H1 (cell line): Measurements from ENCODE around the gene DDN. TPM values are rescaled to one million over a fixed set of nuclear protein-coding genes. Genes with fewer than 3 reads are reported as not detected.

Experiments used
- CTCF ChIA-PET: fragments of 300-600 bp; sonication (Branson Sonifier 250); formaldehyde crosslinking; loops from one replicate; lab custom pipeline; 2021; ENCODE audit not compliant: partially characterized antibody; lab: Charles Lee
- POLR2A ChIA-PET: fragments of 300-600 bp; sonication (Branson Sonifier 250); formaldehyde crosslinking; loops from one replicate; lab custom pipeline; 2021; ENCODE audit warnings: inconsistent platforms; ENCODE audit not compliant: partially characterized antibody; lab: Charles Lee
- DNase-seq, 2 experiments: peaks; one replicate each; pipeline versions ENCODE4 v3.0.0 to v3.0.0-alpha.2; 2010 to 2022; ENCODE audit warnings: low spot score in 2 of 2, low read depth in 1 of 2, mixed read lengths in 1 of 2
- FAIRE-seq: peaks from 2 replicates; lab custom pipeline; 2011; peaks lifted over from hg19 to GRCh38; lab: Jason Lieb, UNC
- H2AFZ ChIP-seq: 2 replicates; pipeline ENCODE4 v1.8.1; 2012; ENCODE audit warnings: low read length, inconsistent platforms
- H2AK5ac ChIP-seq: 2 replicates; pipeline ENCODE4 v1.6.1; 2013; ENCODE audit warnings: low read depth, low read length
- H2BK120ac ChIP-seq: replicated peaks from 2 replicates; pipeline ENCODE3; 2013; ENCODE audit warnings: low read depth, low read length, inconsistent platforms
- H2BK12ac ChIP-seq: 2 replicates; pipeline ENCODE4 v1.6.1; 2013; ENCODE audit warnings: low read depth, low read length
- H2BK15ac ChIP-seq: 2 replicates; pipeline ENCODE4 v1.6.1; 2013; ENCODE audit warnings: low read length
- H2BK20ac ChIP-seq: 2 replicates; pipeline ENCODE4 v1.6.1; 2013; ENCODE audit warnings: low read length
- H2BK5ac ChIP-seq: 2 replicates; pipeline ENCODE4 v1.6.1; 2013; ENCODE audit warnings: low read depth, low read length
- H3K14ac ChIP-seq: 2 replicates; pipeline ENCODE4 v1.6.1; 2013; ENCODE audit warnings: inconsistent platforms; ENCODE audit not compliant: insufficient read length
- H3K18ac ChIP-seq: 2 replicates; pipeline ENCODE4 v1.6.1; 2013; ENCODE audit warnings: low read length; ENCODE audit errors: extremely low read depth
- H3K23ac ChIP-seq: 2 replicates; pipeline ENCODE4 v1.6.1; 2013; ENCODE audit warnings: inconsistent platforms; ENCODE audit not compliant: insufficient read length
- H3K23me2 ChIP-seq: 2 replicates; pipeline ENCODE4 v1.6.1; 2013; ENCODE audit warnings: low read depth, low read length
- H3K27ac ChIP-seq: 2 replicates; pipeline ENCODE4 v1.6.1; 2011; ENCODE audit warnings: low read depth, low read length, inconsistent platforms
- H3K27me3 ChIP-seq, 4 experiments: replicated peaks in 1 of 4; 1 replicate in 1 of 4; 2 replicates in 3 of 4; pipeline versions ENCODE4 v1.6.1 to v1.8.1; 2011 to 2013; ENCODE audit warnings: low read length in 3 of 4, mild to moderate bottlenecking in 3 of 4, inconsistent platforms in 2 of 4, mixed read lengths in 2 of 4, moderate library complexity in 1 of 4; ENCODE audit not compliant: control insufficient read depth in 3 of 4, insufficient read depth in 3 of 4; ENCODE audit errors: extremely low read depth in 1 of 4
- H3K36me3 ChIP-seq, 4 experiments: 2 replicates each; pipeline versions ENCODE4 v1.6.1 to v1.8.1; 2011 to 2013; ENCODE audit warnings: mild to moderate bottlenecking in 4 of 4, low read length in 3 of 4, moderate library complexity in 2 of 4, control low read depth in 1 of 4, inconsistent platforms in 1 of 4; ENCODE audit not compliant: insufficient read depth in 4 of 4, control insufficient read depth in 2 of 4
- H3K4ac ChIP-seq: replicated peaks from 2 replicates; pipeline ENCODE3; 2013; ENCODE audit warnings: low read length, low read depth, mixed read lengths, inconsistent platforms; ENCODE audit not compliant: insufficient read length
- H3K4me1 ChIP-seq, 4 experiments: replicated peaks in 1 of 4; 1 replicate in 1 of 4; 2 replicates in 3 of 4; pipeline versions ENCODE4 v1.6.1 to v1.8.1; 2011 to 2013; ENCODE audit warnings: low read length in 3 of 4, inconsistent platforms in 2 of 4, mixed read lengths in 1 of 4; ENCODE audit not compliant: insufficient read depth in 4 of 4, control insufficient read depth in 3 of 4
- H3K4me2 ChIP-seq, 2 experiments: 2 replicates each; pipeline versions ENCODE4 v1.6.1 to v1.8.1; 2011 to 2013; ENCODE audit warnings: low read depth in 2 of 2, low read length in 2 of 2, control low read depth in 1 of 2, inconsistent platforms in 1 of 2, mild to moderate bottlenecking in 1 of 2; ENCODE audit not compliant: insufficient read depth in 1 of 2
- H3K4me3 ChIP-seq, 4 experiments: fragments of 200-600, 300-600 bp in 1 of 4; sonication (generic), shearing (Covaris generic), sonication (Bioruptor Twin) in 1 of 4; 2 replicates each; pipeline versions ENCODE4 v1.5.1 to v1.8.1; 2011 to 2016; ENCODE audit warnings: low read length in 4 of 4, low read depth in 3 of 4, control low read depth in 2 of 4, inconsistent platforms in 2 of 4, mild to moderate bottlenecking in 2 of 4, mixed read lengths in 1 of 4, moderate library complexity in 1 of 4; ENCODE audit not compliant: insufficient read depth in 2 of 4; ENCODE audit errors: extremely low read depth in 1 of 4
- H3K56ac ChIP-seq: replicated peaks from 2 replicates; pipeline ENCODE3; 2013; ENCODE audit warnings: low read depth, mild to moderate bottlenecking, mixed read lengths, low read length, inconsistent platforms; ENCODE audit not compliant: insufficient read length
- H3K79me1 ChIP-seq: 2 replicates; pipeline ENCODE4 v1.6.1; 2013; ENCODE audit warnings: low read depth, low read length, control low read depth
- H3K79me2 ChIP-seq, 2 experiments: 2 replicates each; pipeline versions ENCODE4 v1.6.1 to v1.8.1; 2012 to 2013; ENCODE audit warnings: low read length in 2 of 2, mild to moderate bottlenecking in 2 of 2, inconsistent platforms in 1 of 2; ENCODE audit not compliant: insufficient read depth in 2 of 2, control insufficient read depth in 1 of 2
- H3K9ac ChIP-seq, 4 experiments: replicated peaks in 1 of 4; 1 replicate in 1 of 4; 2 replicates in 3 of 4; pipeline versions ENCODE4 v1.6.1 to v1.8.1; 2011 to 2013; ENCODE audit warnings: low read depth in 3 of 4, low read length in 3 of 4, control low read depth in 2 of 4, mild to moderate bottlenecking in 2 of 4, moderate library complexity in 2 of 4, inconsistent platforms in 1 of 4; ENCODE audit errors: extremely low read depth in 1 of 4
- H3K9me3 ChIP-seq, 2 experiments: 2 replicates each; pipeline versions ENCODE4 v1.6.1 to v1.8.1; 2012 to 2013; ENCODE audit warnings: mild to moderate bottlenecking in 2 of 2, moderate library complexity in 2 of 2, control low read depth in 1 of 2, inconsistent platforms in 1 of 2, low read depth in 1 of 2, low read length in 1 of 2, mixed read lengths in 1 of 2; ENCODE audit not compliant: insufficient read depth in 2 of 2
- H4K20me1 ChIP-seq, 2 experiments: replicated peaks in 1 of 2; 2 replicates each; pipeline versions ENCODE3 to v1.8.1; 2011 to 2013; ENCODE audit warnings: inconsistent platforms in 2 of 2, low read length in 2 of 2, mild to moderate bottlenecking in 1 of 2; ENCODE audit not compliant: insufficient read depth in 2 of 2, control insufficient read depth in 1 of 2
- H4K5ac ChIP-seq: 2 replicates; pipeline ENCODE4 v1.6.1; 2013; ENCODE audit warnings: low read length, low read depth, mixed read lengths, inconsistent platforms; ENCODE audit not compliant: insufficient read length
- H4K8ac ChIP-seq: 2 replicates; pipeline ENCODE4 v1.8.0; 2013; ENCODE audit warnings: mild to moderate bottlenecking, moderate library complexity, low read length, inconsistent platforms; ENCODE audit not compliant: insufficient read depth; ENCODE audit errors: extremely low read depth
- H4K91ac ChIP-seq: replicated peaks from 2 replicates; pipeline ENCODE3; 2013; ENCODE audit warnings: low read length, mixed read lengths, inconsistent platforms; ENCODE audit not compliant: insufficient read length
- ATF2 ChIP-seq: IDR thresholded peaks from 2 replicates; pipeline ENCODE4 v1.6.1; 2012; ENCODE audit warnings: low read length, inconsistent platforms
- BACH1 ChIP-seq: IDR thresholded peaks from 2 replicates; pipeline ENCODE4 v1.6.1; 2012; ENCODE audit warnings: low read length, improper control_type of control experiment
- BCL11A ChIP-seq, 2 experiments: IDR thresholded peaks; one replicate each; pipeline ENCODE4 v1.6.1; 2011; ENCODE audit warnings: low read depth in 2 of 2, low read length in 2 of 2, mild to moderate bottlenecking in 2 of 2
- CTBP2 ChIP-seq: IDR thresholded peaks from 2 replicates; pipeline ENCODE4 v1.7.0; 2011; ENCODE audit warnings: borderline replicate concordance, mild to moderate bottlenecking, moderate library complexity, mixed read lengths, low read length; ENCODE audit not compliant: insufficient read depth, insufficient read length
- HDAC2 ChIP-seq, 2 experiments: fragments of 300-600 bp in 1 of 2; sonication (generic) in 1 of 2; IDR thresholded peaks; 2 replicates each; pipeline ENCODE4 v1.6.1; 2011 to 2012; ENCODE audit warnings: low read depth in 2 of 2, low read length in 2 of 2, mild to moderate bottlenecking in 2 of 2, moderate library complexity in 2 of 2, borderline replicate concordance in 1 of 2, inconsistent platforms in 1 of 2
- JUND ChIP-seq: IDR thresholded peaks from 2 replicates; pipeline ENCODE4 v1.6.1; 2011; ENCODE audit warnings: mild to moderate bottlenecking, improper control_type of control experiment, low read length
- KDM5A ChIP-seq: fragments of 200-600 bp; IDR thresholded peaks from 2 replicates; pipeline ENCODE4 v1.7.1; 2012; ENCODE audit warnings: mild to moderate bottlenecking, low read length, inconsistent platforms, mixed read lengths
- NRF1 ChIP-seq: IDR thresholded peaks from 2 replicates; pipeline ENCODE4 v1.6.1; 2011; ENCODE audit warnings: mild to moderate bottlenecking, low read depth, low read length, improper control_type of control experiment
- POU5F1 ChIP-seq: IDR thresholded peaks from 2 replicates; pipeline ENCODE4 v1.6.1; 2011; ENCODE audit warnings: low read depth, mild to moderate bottlenecking, low read length, moderate library complexity
- RNF2 ChIP-seq: fragments of 200-900, 300-1000 bp; sonication (generic); IDR thresholded peaks from 2 replicates; pipeline ENCODE4 v1.7.1; 2016; ENCODE audit warnings: borderline replicate concordance, low read depth, mild to moderate bottlenecking, antibody characterized with exemption, low read length; ENCODE audit not compliant: poor library complexity, severe bottlenecking; ENCODE audit errors: missing control alignments
- WGBS, 2 experiments: shearing (Covaris generic) in 1 of 2; methylation state at CpG; one replicate each; pipeline versions ENCODE4 v1.1.6 to v1.1.7; 2013 to 2015; ENCODE audit warnings: low lambda C conversion rate in 2 of 2, mixed read lengths in 2 of 2, inconsistent platforms in 1 of 2, low coverage in 1 of 2, missing lambda C conversion rate in 1 of 2; ENCODE audit not compliant: insufficient replicate concordance in 2 of 2, insufficient coverage in 1 of 2, insufficient read length in 1 of 2; ENCODE audit errors: extremely low coverage in 1 of 2, missing lambda C conversion rate in 1 of 2; 5-methylcytosine and 5-hydroxymethylcytosine counted together
- polyA plus RNA-seq, 7 experiments: library from polyadenylated mRNA; depleted of rRNA in 3 of 7; stranded (reverse) in 5 of 7; unstranded in 2 of 7; fragments of >200 nt in 5 of 7; fragments of 200-250 nt in 2 of 7; gene quantifications; 1 replicate in 5 of 7; 2 replicates in 1 of 7; 4 replicates in 1 of 7; pipeline versions ENCODE4 v1.2.1 to v1.2.3, GENCODE V29; 2011 to 2013; ENCODE audit warnings: missing spikeins in 2 of 7, mixed read lengths in 2 of 7
- total RNA-seq: library from RNA; stranded (reverse); fragmentation: NEBNext Ultra II Directional; extraction: Animal tissue kit (Norgen Biotek cat#: 25700); gene quantifications from 2 replicates; pipeline ENCODE4 v1.2.1, GENCODE V29; 2021

The DDN gene
- total and polyA plus RNA-seq, 2 of the 8 experiments (the other 6 are each of a cell fraction or from before 2014, with no cell fraction given), result 0.14 to 0.30 TPM

GRCh38 chr12:49034286-49034622, 35.1 kb upstream of the DDN start:
- Histone ChIP-seq H3K14ac (no peak overlapping the region), H3K23me2 (no peaks in the 10 kb centered on the region), H4K20me1 (peaks cover 9 to 16% of the 10 kb centered on the region in 2 experiments), H3K36me3 (peaks cover 42 to 74% (median 70%) of the 10 kb centered on the region in 4 experiments), H3K27me3 (no peaks in the 10 kb centered on the region), H3K4me1 (no peaks in the 10 kb centered on the region), H3K9me3 (no peaks in the 10 kb centered on the region), H2AK5ac (no peak overlapping the region), H2BK15ac (no peak overlapping the region), H3K18ac (no peak overlapping the region), H3K4me2 (no peak overlapping the region), H4K91ac (no peak overlapping the region), H4K8ac (no peak overlapping the region), H2BK20ac (no peak overlapping the region), H2BK120ac (no peak overlapping the region), H3K4me3 (no peak overlapping the region), H2BK12ac (no peak overlapping the region), H2AFZ (no peak overlapping the region), H3K79me2 (no peaks in the 10 kb centered on the region), H2BK5ac (no peak overlapping the region), H3K56ac (no peak overlapping the region), H3K27ac (no peak overlapping the region), H3K23ac (no peak overlapping the region), H3K9ac (no peak overlapping the region), H3K79me1 (no peaks in the 10 kb centered on the region; the same call in none of the 2 replicates), H4K5ac (no peak overlapping the region), H3K4ac (no peak overlapping the region)
- DNase-seq (no peak), FAIRE-seq (no peak)
- WGBS, 2 experiments, result 94% methylated on average over 4 of the region's 4 CpGs; no CpG with 5 or more reads in 1 of the 2 experiments
- ChIA-PET CTCF (interaction anchor here (0.7 to 12.2 kb wide), 4 partner anchors 12 to 283 kb away, joined by 3 to 126 read pairs (median 19); partner anchors contain the start of gene PRKAG1), POLR2A (interaction anchor here (1.0 to 22.2 kb wide), 6 partner anchors 4 to 24 kb away, joined by 3 to 339 read pairs (median 26); partner anchors contain the start of gene KMT2D)
- TF ChIP-seq BCL11A (IDR thresholded peaks at IDR 0.05; ENCODE audit: low read depth in 2 of 2, low read length in 2 of 2) (no peak), HDAC2 (IDR thresholded peaks at IDR 0.05; ENCODE audit: borderline replicate concordance in 1 of 2, low read depth in 2 of 2, low read length in 2 of 2) (no peak), BACH1 (no peak), ATF2 (no peak), RNF2 (no peak), KDM5A (no peak), POU5F1 (no peak), JUND (no peak), CTBP2 (no peak), NRF1 (no peak)
